ENCODE results near the gene HADHB. TPM values are rescaled to one million over a fixed set of nuclear protein-coding genes. Genes with fewer than 3 reads are reported as not detected.

HADHB gene
- polyA plus RNA-seq, 1 of the 3 experiments (the other 2 are of a cell fraction) = 108 TPM

DNA sequence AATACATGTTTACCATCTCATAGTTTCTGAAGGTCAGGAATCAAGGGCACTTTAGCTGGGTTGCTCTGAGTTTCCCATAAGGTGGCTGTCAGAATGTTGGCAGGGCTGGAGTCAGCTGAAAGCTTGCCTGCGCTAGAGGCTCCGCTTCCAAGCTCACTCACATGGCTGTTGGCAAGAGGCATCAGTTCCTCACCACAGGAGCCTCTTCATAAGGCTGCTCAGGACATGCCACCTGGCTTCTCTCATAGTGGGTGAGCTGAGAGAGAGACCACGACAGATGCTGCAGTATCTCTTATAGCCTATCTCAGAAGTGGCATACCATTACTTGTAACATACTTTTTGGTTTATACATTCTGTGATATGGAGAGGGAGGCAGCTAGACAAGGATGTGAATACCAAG, 7.2 kb downstream of the HADHB start (continued):
- TF ChIP-seq ELF1 (IDR thresholded peaks at IDR 0.05) = no peak
- no peak for TF ChIP-seq TEAD4 (IDR thresholded peaks at IDR 0.05; ENCODE audit: borderline replicate concordance, insufficient read depth)
- TF ChIP-seq MEF2A (IDR thresholded peaks at IDR 0.05; ENCODE audit: borderline replicate concordance, low read depth) = no peak
- no peak for TF ChIP-seq EP300 (IDR thresholded peaks at IDR 0.05; ENCODE audit: borderline replicate concordance in 1 of 2, low read depth in 1 of 2, low read length in 1 of 2)
- TF ChIP-seq, protein P1, sequence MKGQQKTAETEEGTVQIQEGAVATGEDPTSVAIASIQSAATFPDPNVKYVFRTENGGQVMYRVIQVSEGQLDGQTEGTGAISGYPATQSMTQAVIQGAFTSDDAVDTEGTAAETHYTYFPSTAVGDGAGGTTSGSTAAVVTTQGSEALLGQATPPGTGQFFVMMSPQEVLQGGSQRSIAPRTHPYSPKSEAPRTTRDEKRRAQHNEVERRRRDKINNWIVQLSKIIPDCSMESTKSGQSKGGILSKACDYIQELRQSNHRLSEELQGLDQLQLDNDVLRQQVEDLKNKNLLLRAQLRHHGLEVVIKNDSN (IDR thresholded peaks at IDR 0.05; ENCODE audit: borderline replicate concordance, low read depth) = no peak
- TF ChIP-seq MXI1 (IDR thresholded peaks at IDR 0.05; ENCODE audit: low read depth, low read length) = no peak
- TF ChIP-seq NFIC (IDR thresholded peaks at IDR 0.05; ENCODE audit: borderline replicate concordance) = no peak
- TF ChIP-seq RFX5 (IDR thresholded peaks at IDR 0.05; ENCODE audit: low read length) = no peak

DNA sequence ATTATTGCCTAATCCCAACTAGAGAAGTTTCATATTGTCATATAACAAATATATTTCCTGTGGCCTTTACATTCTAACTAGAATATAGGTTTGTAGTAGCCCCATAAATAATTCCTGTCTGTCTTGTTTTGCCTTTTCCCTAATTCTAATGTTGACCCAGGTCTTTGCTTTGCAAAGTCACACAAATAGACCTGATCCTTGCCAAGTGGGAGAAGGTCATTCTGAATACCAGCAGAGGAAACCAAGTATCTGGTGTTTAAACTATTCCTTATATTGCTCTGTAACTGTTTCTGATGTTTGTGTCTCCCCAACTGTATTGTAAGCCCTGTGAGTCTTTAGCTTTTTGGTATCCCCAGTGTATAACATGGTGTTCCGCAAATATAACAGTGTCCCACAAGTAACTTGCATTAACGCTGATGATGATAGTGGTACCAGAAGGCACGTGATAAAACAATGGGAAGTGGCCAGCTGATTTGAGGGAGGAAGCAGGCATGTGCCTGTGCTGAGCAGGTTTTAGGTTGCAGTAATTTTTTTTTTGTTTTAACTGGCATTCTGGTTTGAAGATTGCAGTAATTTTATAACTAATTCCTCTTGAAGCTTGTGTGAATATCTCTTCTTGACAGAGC, 11.1 kb downstream of the HADHB start:
- H4K20me1 ChIP-seq (ENCODE audit: insufficient read depth) = peaks cover 19% of the 10 kb centered on the region
- no peaks in the 10 kb centered on the region for H3K9me3 ChIP-seq
- H3K4me2 ChIP-seq = no peak overlapping the region
- H3F3A ChIP-seq (replicated peaks; ENCODE audit: insufficient read depth) = no peaks in the 10 kb centered on the region
- no peak overlapping the region for H3K4me3 ChIP-seq (ENCODE audit: low read depth in 2 of 2, low read length in 1 of 2)
- no peak for TF ChIP-seq RCOR1 (IDR thresholded peaks at IDR 0.05; ENCODE audit: low read length)
- no peak for TF ChIP-seq GABPA (IDR thresholded peaks at IDR 0.05; ENCODE audit: low read depth)
- TF ChIP-seq MEF2A (IDR thresholded peaks at IDR 0.05; ENCODE audit: borderline replicate concordance, low read depth) = no peak
- no peak for TF ChIP-seq POLR2AphosphoS5 (IDR thresholded peaks at IDR 0.05; ENCODE audit: low read depth, low read length)
- no peak for TF ChIP-seq TCF12 (IDR thresholded peaks at IDR 0.05)
- no peak for TF ChIP-seq TEAD4 (IDR thresholded peaks at IDR 0.05; ENCODE audit: borderline replicate concordance, insufficient read depth)
- no peak for TF ChIP-seq RAD21 (IDR thresholded peaks at IDR 0.05; ENCODE audit: low read length)
- TF ChIP-seq, protein P2, sequence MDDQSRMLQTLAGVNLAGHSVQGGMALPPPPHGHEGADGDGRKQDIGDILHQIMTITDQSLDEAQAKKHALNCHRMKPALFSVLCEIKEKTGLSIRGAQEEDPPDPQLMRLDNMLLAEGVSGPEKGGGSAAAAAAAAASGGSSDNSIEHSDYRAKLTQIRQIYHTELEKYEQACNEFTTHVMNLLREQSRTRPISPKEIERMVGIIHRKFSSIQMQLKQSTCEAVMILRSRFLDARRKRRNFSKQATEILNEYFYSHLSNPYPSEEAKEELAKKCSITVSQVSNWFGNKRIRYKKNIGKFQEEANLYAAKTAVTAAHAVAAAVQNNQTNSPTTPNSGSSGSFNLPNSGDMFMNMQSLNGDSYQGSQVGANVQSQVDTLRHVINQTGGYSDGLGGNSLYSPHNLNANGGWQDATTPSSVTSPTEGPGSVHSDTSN (IDR thresholded peaks at IDR 0.05) = no peak
- TF ChIP-seq, protein P3, sequence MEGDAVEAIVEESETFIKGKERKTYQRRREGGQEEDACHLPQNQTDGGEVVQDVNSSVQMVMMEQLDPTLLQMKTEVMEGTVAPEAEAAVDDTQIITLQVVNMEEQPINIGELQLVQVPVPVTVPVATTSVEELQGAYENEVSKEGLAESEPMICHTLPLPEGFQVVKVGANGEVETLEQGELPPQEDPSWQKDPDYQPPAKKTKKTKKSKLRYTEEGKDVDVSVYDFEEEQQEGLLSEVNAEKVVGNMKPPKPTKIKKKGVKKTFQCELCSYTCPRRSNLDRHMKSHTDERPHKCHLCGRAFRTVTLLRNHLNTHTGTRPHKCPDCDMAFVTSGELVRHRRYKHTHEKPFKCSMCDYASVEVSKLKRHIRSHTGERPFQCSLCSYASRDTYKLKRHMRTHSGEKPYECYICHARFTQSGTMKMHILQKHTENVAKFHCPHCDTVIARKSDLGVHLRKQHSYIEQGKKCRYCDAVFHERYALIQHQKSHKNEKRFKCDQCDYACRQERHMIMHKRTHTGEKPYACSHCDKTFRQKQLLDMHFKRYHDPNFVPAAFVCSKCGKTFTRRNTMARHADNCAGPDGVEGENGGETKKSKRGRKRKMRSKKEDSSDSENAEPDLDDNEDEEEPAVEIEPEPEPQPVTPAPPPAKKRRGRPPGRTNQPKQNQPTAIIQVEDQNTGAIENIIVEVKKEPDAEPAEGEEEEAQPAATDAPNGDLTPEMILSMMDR (IDR thresholded peaks at IDR 0.05) = no peak
- no peak for TF ChIP-seq NFIC (IDR thresholded peaks at IDR 0.05; ENCODE audit: borderline replicate concordance)
- TF ChIP-seq RFX5 (IDR thresholded peaks at IDR 0.05; ENCODE audit: low read length) = no peak
- no peak for TF ChIP-seq ELF1 (IDR thresholded peaks at IDR 0.05)
- TF ChIP-seq FOXJ3 (CRISPR knock-in tag; IDR thresholded peaks at IDR 0.05) = no peak
- no peak for TF ChIP-seq FOXM1 (IDR thresholded peaks at IDR 0.05; ENCODE audit: low read depth)
- TF ChIP-seq, protein P4, sequence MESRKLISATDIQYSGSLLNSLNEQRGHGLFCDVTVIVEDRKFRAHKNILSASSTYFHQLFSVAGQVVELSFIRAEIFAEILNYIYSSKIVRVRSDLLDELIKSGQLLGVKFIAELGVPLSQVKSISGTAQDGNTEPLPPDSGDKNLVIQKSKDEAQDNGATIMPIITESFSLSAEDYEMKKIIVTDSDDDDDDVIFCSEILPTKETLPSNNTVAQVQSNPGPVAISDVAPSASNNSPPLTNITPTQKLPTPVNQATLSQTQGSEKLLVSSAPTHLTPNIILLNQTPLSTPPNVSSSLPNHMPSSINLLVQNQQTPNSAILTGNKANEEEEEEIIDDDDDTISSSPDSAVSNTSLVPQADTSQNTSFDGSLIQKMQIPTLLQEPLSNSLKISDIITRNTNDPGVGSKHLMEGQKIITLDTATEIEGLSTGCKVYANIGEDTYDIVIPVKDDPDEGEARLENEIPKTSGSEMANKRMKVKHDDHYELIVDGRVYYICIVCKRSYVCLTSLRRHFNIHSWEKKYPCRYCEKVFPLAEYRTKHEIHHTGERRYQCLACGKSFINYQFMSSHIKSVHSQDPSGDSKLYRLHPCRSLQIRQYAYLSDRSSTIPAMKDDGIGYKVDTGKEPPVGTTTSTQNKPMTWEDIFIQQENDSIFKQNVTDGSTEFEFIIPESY (IDR thresholded peaks at IDR 0.05; ENCODE audit: borderline replicate concordance, low read depth) = no peak
- TF ChIP-seq RXRA (IDR thresholded peaks at IDR 0.05; ENCODE audit: borderline replicate concordance, low read depth) = no peak
- TF ChIP-seq TAF1 (IDR thresholded peaks at IDR 0.05; ENCODE audit: borderline replicate concordance, low read depth, low read length) = no peak
- no peak for TF ChIP-seq EP300 (IDR thresholded peaks at IDR 0.05; ENCODE audit: borderline replicate concordance in 1 of 2, low read depth in 1 of 2, low read length in 1 of 2)
- TF ChIP-seq, protein P5, sequence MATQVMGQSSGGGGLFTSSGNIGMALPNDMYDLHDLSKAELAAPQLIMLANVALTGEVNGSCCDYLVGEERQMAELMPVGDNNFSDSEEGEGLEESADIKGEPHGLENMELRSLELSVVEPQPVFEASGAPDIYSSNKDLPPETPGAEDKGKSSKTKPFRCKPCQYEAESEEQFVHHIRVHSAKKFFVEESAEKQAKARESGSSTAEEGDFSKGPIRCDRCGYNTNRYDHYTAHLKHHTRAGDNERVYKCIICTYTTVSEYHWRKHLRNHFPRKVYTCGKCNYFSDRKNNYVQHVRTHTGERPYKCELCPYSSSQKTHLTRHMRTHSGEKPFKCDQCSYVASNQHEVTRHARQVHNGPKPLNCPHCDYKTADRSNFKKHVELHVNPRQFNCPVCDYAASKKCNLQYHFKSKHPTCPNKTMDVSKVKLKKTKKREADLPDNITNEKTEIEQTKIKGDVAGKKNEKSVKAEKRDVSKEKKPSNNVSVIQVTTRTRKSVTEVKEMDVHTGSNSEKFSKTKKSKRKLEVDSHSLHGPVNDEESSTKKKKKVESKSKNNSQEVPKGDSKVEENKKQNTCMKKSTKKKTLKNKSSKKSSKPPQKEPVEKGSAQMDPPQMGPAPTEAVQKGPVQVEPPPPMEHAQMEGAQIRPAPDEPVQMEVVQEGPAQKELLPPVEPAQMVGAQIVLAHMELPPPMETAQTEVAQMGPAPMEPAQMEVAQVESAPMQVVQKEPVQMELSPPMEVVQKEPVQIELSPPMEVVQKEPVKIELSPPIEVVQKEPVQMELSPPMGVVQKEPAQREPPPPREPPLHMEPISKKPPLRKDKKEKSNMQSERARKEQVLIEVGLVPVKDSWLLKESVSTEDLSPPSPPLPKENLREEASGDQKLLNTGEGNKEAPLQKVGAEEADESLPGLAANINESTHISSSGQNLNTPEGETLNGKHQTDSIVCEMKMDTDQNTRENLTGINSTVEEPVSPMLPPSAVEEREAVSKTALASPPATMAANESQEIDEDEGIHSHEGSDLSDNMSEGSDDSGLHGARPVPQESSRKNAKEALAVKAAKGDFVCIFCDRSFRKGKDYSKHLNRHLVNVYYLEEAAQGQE (IDR thresholded peaks at IDR 0.05; ENCODE audit: low read depth, low read length) = no peak
- H3K27ac ChIP-seq (ENCODE audit: low read depth in 2 of 2, low read length in 1 of 2) = no peak overlapping the region
- H3K4me1 ChIP-seq (ENCODE audit: control insufficient read depth in 1 of 2, insufficient read depth in 2 of 2, low read depth in 1 of 2, low read length in 1 of 2) = no peaks in the 10 kb centered on the region; a peak in 1 of 4 replicates
- no peaks in the 10 kb centered on the region for H3K9me2 ChIP-seq
- DNase-seq = no peak
- H2AFZ ChIP-seq (ENCODE audit: low read depth) = no peak overlapping the region
- 100% methylated on average over 3 of the region's 3 CpGs for WGBS (ENCODE audit: low lambda C conversion rate)
- no peaks in the 10 kb centered on the region for H3K27me3 ChIP-seq (ENCODE audit: insufficient read depth)
- peaks cover 62% of the 10 kb centered on the region for H3K79me2 ChIP-seq (ENCODE audit: insufficient read depth)
- ChIA-PET POLR2A (no interaction called here), CTCF (interaction anchor here (1.3 kb wide), 1 partner anchor 212 kb away, joined by 4 read pairs; no protein-coding TSS in a partner anchor)
- no peak overlapping the region for H3K9ac ChIP-seq
- H3K36me3 ChIP-seq (replicated peaks in 1 of 2; ENCODE audit: control insufficient read depth in 1 of 2, insufficient read depth in 2 of 2, low read length in 1 of 2) = peaks cover 25 to 34% of the 10 kb centered on the region in 2 experiments
